ENCODE results near the gene SPTB. TPM values are rescaled to one million over a fixed set of nuclear protein-coding genes. Genes with fewer than 3 reads are reported as not detected.

The SPTB gene
- total and polyA plus RNA-seq, 5 experiments from 2014 or later = 0.14 TPM; not detected in 4

GRCh38 chr14:64844969-64845536 lies 34.7 kb downstream of the SPTB start:
- ATAC-seq (no peak), DNase-seq (no peak)
- no peak overlapping the region for H3K27ac Mint-ChIP-seq
- no peaks in the 10 kb centered on the region for H3K9me3 Mint-ChIP-seq
- POLR2A ChIA-PET = no interaction called here
- no peak overlapping the region for H3K4me3 Mint-ChIP-seq
- peaks cover 0 to 7% (median 3%) of the 10 kb centered on the region in 4 donors for H3K4me1 Mint-ChIP-seq
- no peaks in the 10 kb centered on the region for H3K36me3 Mint-ChIP-seq
- H3K27me3 Mint-ChIP-seq = peaks cover 14 to 65% (median 28%) of the 10 kb centered on the region in 5 donors

GRCh38 chr14:64844272-64844671 lies 35.4 kb downstream of the SPTB start:
- no peaks in the 10 kb centered on the region for H3K36me3 Mint-ChIP-seq
- no peak overlapping the region for H3K4me3 Mint-ChIP-seq
- H3K27me3 Mint-ChIP-seq = peaks cover 14 to 69% (median 33%) of the 10 kb centered on the region in 5 donors
- H3K4me1 Mint-ChIP-seq = peaks cover 0 to 7% (median 3%) of the 10 kb centered on the region in 4 donors
- no peak overlapping the region for H3K27ac Mint-ChIP-seq
- H3K9me3 Mint-ChIP-seq = no peaks in the 10 kb centered on the region
- ATAC-seq (no peak), DNase-seq (no peak)
- POLR2A ChIA-PET = no interaction called here

- no peak for DNase-seq
- H3K27me3 Mint-ChIP-seq = peaks cover 14 to 75% (median 36%) of the 10 kb centered on the region in 5 donors
- no peaks in the 10 kb centered on the region for H3K9me3 Mint-ChIP-seq
- H3K27ac Mint-ChIP-seq = no peak overlapping the region
- H3K4me1 Mint-ChIP-seq = peaks cover 0 to 7% (median 3%) of the 10 kb centered on the region in 4 donors
- no peak overlapping the region for H3K4me3 Mint-ChIP-seq
- POLR2A ChIA-PET = no interaction called here
- no peaks in the 10 kb centered on the region for H3K36me3 Mint-ChIP-seq
- no peak for ATAC-seq
These were observed 36.2 kb downstream of the SPTB start for GRCh38 chr14:64843548-64843947.

- H3K36me3 Mint-ChIP-seq = peaks cover 0 to 2% (median 0%) of the 10 kb centered on the region in 3 donors
- POLR2A ChIA-PET = interaction anchor here (0.6 kb wide), 1 partner anchor 37 kb away, joined by 4 read pairs; no protein-coding TSS in a partner anchor
- H3K9me3 Mint-ChIP-seq = no peaks in the 10 kb centered on the region
- no peak overlapping the region for H3K27ac Mint-ChIP-seq
- no peak overlapping the region for H3K4me3 Mint-ChIP-seq
- H3K27me3 Mint-ChIP-seq = peaks cover 17 to 72% (median 31%) of the 10 kb centered on the region in 5 donors
- peaks cover 0 to 2% (median 0%) of the 10 kb centered on the region in 4 donors for H3K4me1 Mint-ChIP-seq
- DNase-seq (no peak), ATAC-seq (no peak)
These were observed 37.6 kb downstream of the SPTB start for GRCh38 chr14:64841772-64842750.

GRCh38 chr14:64841121-64841651 lies 38.5 kb downstream of the SPTB start:
- Mint-ChIP-seq H3K27ac (no peak overlapping the region), H3K36me3 (peaks cover 0 to 2% (median 0%) of the 10 kb centered on the region in 3 donors), H3K4me3 (no peak overlapping the region), H3K4me1 (peaks cover 0 to 2% (median 0%) of the 10 kb centered on the region in 4 donors), H3K27me3 (peaks cover 17 to 74% (median 31%) of the 10 kb centered on the region in 5 donors), H3K9me3 (no peaks in the 10 kb centered on the region)
- no peak for ATAC-seq
- DNase-seq = no peak
- POLR2A ChIA-PET = interaction anchor here (0.6 kb wide), 1 partner anchor 38 kb away, joined by 4 read pairs; no protein-coding TSS in a partner anchor

- Mint-ChIP-seq H3K9me3 (no peaks in the 10 kb centered on the region), H3K27me3 (peaks cover 8 to 54% (median 26%) of the 10 kb centered on the region in 5 donors), H3K36me3 (peaks cover 0 to 2% (median 0%) of the 10 kb centered on the region in 3 donors), H3K27ac (no peak overlapping the region), H3K4me3 (no peak overlapping the region), H3K4me1 (no peaks in the 10 kb centered on the region)
- no peak for DNase-seq
- no peak for ATAC-seq
- POLR2A ChIA-PET = no interaction called here
These were observed 41.1 kb downstream of the SPTB start for GRCh38 chr14:64838656-64839055.

- DNase-seq (no peak), ATAC-seq (no peak)
- Mint-ChIP-seq H3K36me3 (peaks cover 0 to 2% (median 0%) of the 10 kb centered on the region in 3 donors), H3K4me1 (no peaks in the 10 kb centered on the region), H3K4me3 (no peak overlapping the region), H3K9me3 (no peaks in the 10 kb centered on the region), H3K27ac (no peak overlapping the region), H3K27me3 (peaks cover 3 to 25% (median 18%) of the 10 kb centered on the region in 5 donors)
- POLR2A ChIA-PET = no interaction called here
These were observed 44.3 kb downstream of the SPTB start for GRCh38 chr14:64835431-64835830.

GRCh38 chr14:64834965-64835364 lies 44.7 kb downstream of the SPTB start:
- POLR2A ChIA-PET = no interaction called here
- Mint-ChIP-seq H3K4me1 (no peaks in the 10 kb centered on the region), H3K27ac (no peak overlapping the region), H3K36me3 (peaks cover 0 to 2% (median 0%) of the 10 kb centered on the region in 3 donors), H3K4me3 (no peak overlapping the region), H3K9me3 (no peaks in the 10 kb centered on the region), H3K27me3 (peaks cover 3 to 25% (median 16%) of the 10 kb centered on the region in 5 donors)
- ATAC-seq (no peak), DNase-seq (no peak)

- no peak overlapping the region for H3K27ac Mint-ChIP-seq
- no peaks in the 10 kb centered on the region for H3K4me1 Mint-ChIP-seq
- H3K27me3 Mint-ChIP-seq = peaks cover 0 to 7% (median 0%) of the 10 kb centered on the region in 5 donors
- DNase-seq = no peak
- no peaks in the 10 kb centered on the region for H3K9me3 Mint-ChIP-seq
- POLR2A ChIA-PET = no interaction called here
- no peak for ATAC-seq
- no peaks in the 10 kb centered on the region for H3K36me3 Mint-ChIP-seq
- no peak overlapping the region for H3K4me3 Mint-ChIP-seq
These were observed 48.3 kb downstream of the SPTB start for GRCh38 chr14:64831419-64831818.

GRCh38 chr14:64830961-64831360 lies 48.7 kb downstream of the SPTB start:
- Mint-ChIP-seq H3K36me3 (no peaks in the 10 kb centered on the region), H3K27me3 (peaks cover 0 to 6% (median under 1%) of the 10 kb centered on the region in 5 donors), H3K4me1 (no peaks in the 10 kb centered on the region), H3K9me3 (no peaks in the 10 kb centered on the region), H3K27ac (no peak overlapping the region), H3K4me3 (no peak overlapping the region)
- ATAC-seq = no peak
- POLR2A ChIA-PET = no interaction called here
- no peak for DNase-seq

GRCh38 chr14:64828071-64828470 lies 51.6 kb downstream of the SPTB start:
- Mint-ChIP-seq H3K27me3 (peaks cover 0 to 9% (median 5%) of the 10 kb centered on the region in 5 donors), H3K9me3 (no peaks in the 10 kb centered on the region)

GRCh38 chr14:64826845-64827244 lies 52.9 kb downstream of the SPTB start:
- H3K27me3 Mint-ChIP-seq = peaks cover 0 to 17% (median 5%) of the 10 kb centered on the region in 5 donors
- H3K27ac Mint-ChIP-seq = no peak overlapping the region
- H3K4me3 Mint-ChIP-seq = no peak overlapping the region
- peaks cover 5 to 6% (median 6%) of the 10 kb centered on the region in 4 donors for H3K4me1 Mint-ChIP-seq
- ATAC-seq = no peak
- POLR2A ChIA-PET = no interaction called here
- DNase-seq = no peak
- no peaks in the 10 kb centered on the region for H3K9me3 Mint-ChIP-seq
- no peaks in the 10 kb centered on the region for H3K36me3 Mint-ChIP-seq

More at GRCh38 chr14:64828071-64828470, 51.6 kb downstream of the SPTB start:
- Mint-ChIP-seq H3K4me3 (no peak overlapping the region), H3K36me3 (no peaks in the 10 kb centered on the region), H3K27ac (peak overlapping the region in 1 of 10 donors; percentile 40), H3K4me1 (peaks cover 4 to 5% (median 4%) of the 10 kb centered on the region in 4 donors)
- ATAC-seq = no peak
- DNase-seq = no peak
- POLR2A ChIA-PET = no interaction called here

- ATAC-seq = no peak
- Mint-ChIP-seq H3K27me3 (peaks cover 0 to 20% (median 5%) of the 10 kb centered on the region in 5 donors), H3K9me3 (no peaks in the 10 kb centered on the region), H3K4me3 (no peak overlapping the region), H3K36me3 (no peaks in the 10 kb centered on the region), H3K27ac (no peak overlapping the region), H3K4me1 (peaks cover 5 to 6% (median 6%) of the 10 kb centered on the region in 4 donors)
- DNase-seq = no peak
- POLR2A ChIA-PET = no interaction called here
These were observed 53.4 kb downstream of the SPTB start for GRCh38 chr14:64826333-64826732.

Data from naive thymus-derived CD8-positive, alpha-beta T cell (primary cell).